Right ventricle myocardium superior (tissue), 1 donor: ENCODE data around the gene ABLIM2. TPM values are rescaled to one million over a fixed set of nuclear protein-coding genes. Genes with fewer than 3 reads are reported as not detected.

ENCODE experiments used
- ATAC-seq: fragments of 200-7000 bp; cut with Tn5 transposase; one replicate; pipeline ENCODE4 v1.9.1; 2020; ENCODE audit warnings: mild to moderate bottlenecking; ENCODE audit not compliant: poor library complexity
- DNase-seq: peaks from one replicate; pipeline ENCODE4 v3.0.0-alpha.2; 2020
- intact Hi-C: fragments of 100-400 bp; cut with DNase I; formaldehyde crosslinking; loops from one replicate; pipeline ENCODE4 v1.11.2; 2022
- total RNA-seq: library from RNA; stranded (reverse); fragmentation: NEBNext Ultra II Directional; extraction: Animal tissue kit (Norgen Biotek cat#: 25700); gene quantifications from one replicate; pipeline ENCODE4 v1.2.1, GENCODE V29; 2021
- donor health status: DM: no; HTN: yes; CAD: no; lungs with severe emphysema.

ABLIM2 gene
- total RNA-seq, 1 donor from 2014 or later, result 26.8 TPM

DNA sequence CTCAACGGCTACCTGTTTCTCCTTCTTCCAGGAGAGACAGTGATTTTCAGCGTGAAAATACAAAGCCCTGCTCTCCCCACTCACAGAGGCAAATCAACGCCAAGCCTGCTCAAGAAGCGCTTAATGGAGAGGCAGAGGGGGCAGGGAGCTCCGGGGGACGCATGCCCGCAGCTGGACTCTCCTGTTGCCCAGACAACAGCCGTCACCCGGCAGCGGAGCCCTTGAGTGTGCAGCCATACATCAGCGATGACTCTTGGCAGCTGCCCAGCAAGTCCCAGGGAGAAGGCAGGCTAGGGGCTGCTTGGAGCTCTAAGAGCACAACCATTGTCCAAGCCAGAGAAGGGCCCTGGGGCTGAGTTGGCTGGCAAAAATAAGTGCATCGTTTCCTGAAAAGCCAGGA, 148.0 kb downstream of the ABLIM2 start:
- no peak for DNase-seq
- intact Hi-C loops, result no loop called here
- no peak for ATAC-seq

GRCh38 chr4:8009710-8010511, 148.7 kb downstream of the ABLIM2 start:
- no peak for ATAC-seq
- DNase-seq, result no peak
- intact Hi-C loops, result no loop called here

DNA sequence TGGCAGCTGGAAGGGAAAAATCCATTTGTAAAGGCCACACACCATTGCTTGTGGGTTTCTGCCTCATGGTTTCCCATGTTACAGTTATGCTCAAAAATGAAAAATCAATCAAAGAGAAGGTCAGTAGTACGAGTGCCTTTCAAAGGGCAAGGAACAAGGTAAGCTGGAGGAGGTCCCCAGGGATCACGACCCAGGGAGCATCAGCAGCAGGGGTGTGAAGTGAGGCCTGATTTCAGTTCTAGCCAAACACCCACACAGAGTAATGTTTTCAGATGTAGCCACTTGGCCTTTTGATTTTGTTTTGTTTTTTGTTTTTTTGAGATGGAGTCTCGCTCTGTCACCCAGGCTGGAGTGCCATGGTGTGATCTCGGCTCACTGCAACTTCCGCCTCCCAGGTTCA, 149.5 kb downstream of the ABLIM2 start:
- ATAC-seq, result no peak
- DNase-seq, result no peak
- intact Hi-C loops, result no loop called here

DNA sequence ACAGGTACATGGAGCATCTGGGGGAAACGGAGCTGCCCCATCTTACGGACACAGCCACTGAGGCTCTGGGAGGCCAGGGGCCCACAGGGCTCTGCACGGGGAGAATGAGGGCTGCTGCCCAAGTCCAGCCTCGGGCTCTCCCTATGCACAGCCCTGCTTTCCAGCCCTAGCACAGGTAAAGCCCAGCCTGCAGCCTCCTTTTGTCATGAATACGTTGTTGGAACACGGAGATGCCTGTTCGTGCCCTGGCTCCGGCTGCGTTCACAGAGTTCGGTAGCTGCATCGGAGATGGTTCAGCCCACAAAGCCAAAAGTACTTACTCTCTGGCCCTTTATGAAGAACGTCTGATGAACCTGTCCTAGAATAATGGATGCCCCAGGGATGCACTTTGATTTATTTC, 150.2 kb downstream of the ABLIM2 start:
- ATAC-seq (no peak), DNase-seq (no peak)
- intact Hi-C loops, result no loop called here

DNA sequence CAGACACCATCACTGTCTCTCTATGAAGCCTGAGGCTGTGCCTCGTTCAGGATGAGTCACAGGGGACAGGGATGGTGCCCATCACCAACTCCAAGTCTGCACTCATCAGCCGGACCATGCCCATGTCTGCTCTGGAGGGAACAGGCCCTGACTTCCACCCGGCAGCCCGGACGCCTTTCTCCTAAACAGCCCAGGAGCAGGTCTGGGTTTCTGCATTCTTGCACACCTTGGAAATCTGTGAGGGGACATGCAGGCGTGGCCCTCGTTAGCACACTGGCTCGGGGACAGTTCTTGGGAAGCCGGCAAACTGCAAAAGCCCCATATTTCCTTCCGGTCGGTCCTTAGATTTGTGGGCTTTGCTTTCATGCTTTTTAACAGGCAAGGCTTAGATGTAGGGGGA, 151.0 kb downstream of the ABLIM2 start:
- intact Hi-C loops, result no loop called here
- ATAC-seq, result no peak
- no peak for DNase-seq

GRCh38 chr4:8006471-8006870, 152.1 kb downstream of the ABLIM2 start:
- ATAC-seq (no peak), DNase-seq (no peak)

DNA sequence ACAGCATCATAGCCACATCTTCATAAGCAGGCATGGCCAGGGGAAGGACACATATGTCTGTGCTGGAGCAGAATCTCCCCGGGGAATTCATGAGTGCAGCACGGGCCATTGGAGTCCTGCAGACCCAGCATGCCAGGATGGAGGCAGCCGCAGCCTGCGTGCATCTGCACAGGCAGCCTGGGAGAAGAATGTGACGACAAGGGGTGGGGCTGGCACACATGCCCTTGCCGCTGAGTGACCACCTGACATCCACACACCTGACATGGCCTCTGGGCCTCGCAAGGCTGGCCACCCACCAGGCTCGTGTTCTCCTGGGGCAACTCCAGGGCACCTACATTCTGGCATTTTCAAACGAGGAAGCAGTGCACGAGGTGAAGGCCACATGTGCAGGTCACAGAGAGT, 152.8 kb downstream of the ABLIM2 start:
- ATAC-seq (no peak), DNase-seq (no peak)
- intact Hi-C loops, result no loop called here

More at GRCh38 chr4:8006471-8006870, 152.1 kb downstream of the ABLIM2 start:
- intact Hi-C loops, result no loop called here

DNA sequence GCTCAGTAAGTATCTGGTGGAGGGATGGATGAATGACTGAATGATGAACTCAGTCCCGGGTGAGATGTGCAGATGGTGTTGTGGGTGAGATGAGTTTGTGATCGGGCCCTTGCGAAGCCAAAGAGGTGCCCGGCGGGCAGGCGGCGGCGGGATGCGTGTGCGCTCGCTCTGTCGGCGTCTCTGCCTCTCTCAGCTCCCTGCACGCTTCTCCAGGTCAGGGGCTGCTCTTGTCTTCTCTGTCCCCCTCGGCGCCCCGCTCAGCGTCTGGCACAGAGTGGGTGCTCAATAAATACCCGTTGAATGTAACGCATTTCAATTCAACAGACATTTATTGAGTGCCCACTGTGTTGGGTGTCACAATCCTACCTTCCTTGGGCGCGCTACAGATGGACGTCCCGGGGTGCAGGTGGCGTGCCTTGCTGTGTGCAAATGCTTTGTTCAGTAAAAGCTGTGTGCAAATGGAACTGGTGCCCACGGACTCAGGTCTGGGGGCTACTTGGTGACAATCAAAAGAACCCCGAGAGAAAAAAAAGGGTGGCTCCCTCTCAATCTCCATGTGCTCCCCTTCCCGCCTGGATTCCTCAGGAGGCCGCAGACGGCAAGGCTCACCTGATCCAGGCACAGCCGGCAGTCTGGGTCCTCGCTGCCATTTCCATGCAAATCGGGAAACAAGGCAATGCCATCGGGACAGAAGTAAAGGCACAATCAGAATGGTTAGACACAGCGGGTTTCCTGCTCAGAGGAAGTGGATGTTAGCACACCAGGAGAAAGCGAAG, 153.4 kb downstream of the ABLIM2 start:
- intact Hi-C loops, result no loop called here
- ATAC-seq (no peak), DNase-seq (peak; percentile 32)

- peak; percentile 6 for DNase-seq
- intact Hi-C loops, result no loop called here
- no peak for ATAC-seq
Measured at GRCh38 chr4:8004066-8004465, 154.5 kb downstream of the ABLIM2 start.

- intact Hi-C loops, result no loop called here
- ATAC-seq (no peak), DNase-seq (peak; percentile 38)
Measured at GRCh38 chr4:8002525-8003309, 155.9 kb downstream of the ABLIM2 start.

- DNase-seq (peak; percentile 24), ATAC-seq (no peak)
- intact Hi-C loops, result no loop called here
Measured at GRCh38 chr4:8001564-8002355, 156.9 kb downstream of the ABLIM2 start.

DNA sequence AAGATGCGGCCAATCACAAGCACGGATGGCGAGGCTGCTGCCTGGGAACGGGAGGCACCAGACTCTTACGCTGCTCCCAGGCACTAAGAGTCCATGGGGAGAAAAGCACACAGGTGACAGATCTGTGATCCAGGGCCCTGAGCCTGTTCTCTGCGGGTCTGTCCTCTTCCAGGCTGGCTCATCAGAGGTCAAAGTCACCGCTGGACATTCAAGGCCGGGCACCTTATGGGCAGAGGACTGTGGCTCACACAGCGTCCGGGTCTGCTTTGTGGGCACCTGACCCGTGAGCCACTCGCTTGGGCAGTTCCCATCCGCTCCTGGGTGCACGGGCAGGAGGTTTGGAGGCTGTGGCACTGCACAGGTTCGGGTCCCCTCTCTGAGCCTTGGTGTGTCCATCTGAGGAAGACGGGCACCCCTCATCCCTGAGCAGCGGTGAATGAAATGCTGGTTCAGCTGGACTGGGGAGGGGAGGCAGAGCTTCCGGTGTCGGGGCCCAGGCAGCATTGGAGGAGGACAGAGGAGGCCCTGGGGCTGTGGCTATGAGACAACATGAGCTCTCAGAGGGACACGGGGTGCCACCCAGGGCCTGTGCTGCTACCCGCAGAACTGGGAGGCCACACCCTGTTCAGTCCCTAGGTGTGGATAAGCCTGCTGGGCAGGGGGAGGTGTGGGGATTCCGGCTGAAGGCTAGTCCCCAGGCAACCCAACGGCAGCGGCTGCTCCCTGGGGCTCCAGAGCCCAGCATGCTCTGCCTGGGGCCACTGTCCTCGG, 157.7 kb downstream of the ABLIM2 start:
- DNase-seq (peak; percentile 27), ATAC-seq (no peak)
- intact Hi-C loops, result no loop called here

GRCh38 chr4:8000247-8000646, 158.4 kb downstream of the ABLIM2 start:
- intact Hi-C loops, result no loop called here
- ATAC-seq (no peak), DNase-seq (peak; percentile 13)

DNA sequence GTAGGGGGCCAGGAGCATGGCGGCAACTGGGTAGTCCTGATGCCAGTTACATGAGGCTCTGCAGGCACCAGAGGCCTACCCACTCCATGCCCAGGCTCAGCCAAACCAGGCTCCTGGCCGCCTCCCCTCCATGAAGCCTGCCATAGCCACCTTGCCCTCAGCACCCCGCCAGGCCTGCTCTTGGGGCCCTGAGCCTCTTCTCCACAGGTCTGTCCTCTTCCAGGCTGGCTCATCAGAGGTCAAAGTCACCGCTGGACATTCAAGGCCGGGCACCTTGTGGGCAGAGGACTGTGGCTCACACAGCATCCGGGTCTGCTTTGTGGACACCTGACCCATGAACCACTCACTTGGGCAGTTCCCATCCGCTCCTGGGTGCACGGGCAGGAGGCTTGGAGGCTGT, 158.9 kb downstream of the ABLIM2 start:
- DNase-seq (peak; percentile 22), ATAC-seq (no peak)
- intact Hi-C loops, result no loop called here

DNA sequence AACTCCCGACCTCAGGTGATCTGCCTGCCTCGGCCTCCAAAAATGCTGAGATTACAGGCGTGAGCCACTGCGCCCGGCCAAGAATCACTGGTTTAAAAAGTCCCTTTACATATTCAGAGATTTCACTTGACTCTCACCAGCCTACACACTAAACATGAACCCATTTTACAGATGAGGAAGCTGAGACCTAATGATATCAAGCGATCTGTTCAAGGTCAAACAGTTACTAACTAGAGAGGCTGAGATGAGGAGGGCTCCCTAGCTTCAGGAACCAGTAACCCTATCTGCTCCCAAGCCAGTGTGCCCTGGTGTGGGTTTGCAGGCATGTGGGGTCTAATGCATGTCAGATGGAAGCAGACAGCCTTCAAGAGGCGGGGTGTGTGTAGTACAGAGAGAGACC, 159.3 kb downstream of the ABLIM2 start:
- intact Hi-C loops, result no loop called here
- DNase-seq, result peak; percentile 17
- ATAC-seq, result no peak

GRCh38 chr4:7998447-7998846, 160.2 kb downstream of the ABLIM2 start:
- ATAC-seq, result no peak
- DNase-seq, result peak; percentile 29
- intact Hi-C loops, result no loop called here

- ATAC-seq, result no peak
- intact Hi-C loops, result no loop called here
- DNase-seq, result peak; percentile 22
Measured at GRCh38 chr4:7995866-7996265, 162.7 kb downstream of the ABLIM2 start.

GRCh38 chr4:7995135-7995534, 163.5 kb downstream of the ABLIM2 start:
- ATAC-seq, result no peak
- intact Hi-C loops, result no loop called here
- DNase-seq, result peak; percentile 24
